Breast epithelium (tissue), 4 donors: ENCODE results near the gene EML2. TPM values are rescaled to one million over a fixed set of nuclear protein-coding genes. Genes with fewer than 3 reads are reported as not detected.

Experiments used
- DNase-seq, 2 donors: peaks; one replicate each; pipeline ENCODE4 v3.0.0-alpha.2; 2019; ENCODE audit warnings: low spot score in 2 of 2
- H3K27ac ChIP-seq, 2 donors: fragments of 200-600 bp; sonication (generic) in 1 of 2; one replicate each; pipeline ENCODE4 v1.5.1; 2016 to 2019; ENCODE audit warnings: mild to moderate bottlenecking in 1 of 2
- H3K27me3 ChIP-seq, 2 donors: fragments of 200-600 bp; sonication (generic) in 1 of 2; one replicate each; pipeline versions ENCODE4 v1.5.1 to v1.6.0; 2017 to 2019; ENCODE audit warnings: control low read depth in 1 of 2, mild to moderate bottlenecking in 1 of 2
- H3K36me3 ChIP-seq: fragments of 200-600 bp; one replicate; pipeline ENCODE4 v1.5.1; 2019
- H3K4me1 ChIP-seq, 2 donors: fragments of 200-600 bp; sonication (generic); one replicate each; pipeline ENCODE4 v1.5.1; 2016 to 2019; ENCODE audit warnings: control low read depth in 1 of 2
- H3K4me3 ChIP-seq, 3 donors: fragments of 200-600 bp; sonication (generic); 1 replicate in 2 of 3; 2 replicates in 1 of 3; pipeline ENCODE4 v1.5.1; 2016 to 2019; ENCODE audit warnings: mild to moderate bottlenecking in 3 of 3, moderate library complexity in 2 of 3
- H3K9me3 ChIP-seq, 2 donors: fragments of 200-600 bp; sonication (generic) in 1 of 2; one replicate each; pipeline ENCODE4 v1.5.1; 2016 to 2019; ENCODE audit warnings: control low read depth in 1 of 2
- POLR2A ChIP-seq: fragments of 450-650 bp; IDR thresholded peaks from one replicate; pipeline ENCODE4 v1.6.1; 2016; ENCODE audit warnings: antibody characterized with exemption, mild to moderate bottlenecking, moderate library complexity
- POLR2AphosphoS5 ChIP-seq, 3 donors: sonication (generic); formaldehyde crosslinking; IDR thresholded peaks; one replicate each; pipeline ENCODE4 v1.6.1; 2017; ENCODE audit warnings: antibody characterized with exemption in 3 of 3
- intact Hi-C: fragments of 100-400 bp; cut with DNase I; formaldehyde crosslinking; loops from one replicate; pipeline ENCODE4 v1.15.1; 2023; ENCODE audit warnings: low total_unique reads
- total RNA-seq, 3 donors: library from RNA; depleted of rRNA; stranded (reverse); fragments of >200 nt; gene quantifications; one replicate each; pipeline ENCODE4 v1.1.0, GENCODE V29; 2016
- TF ChIP-seq, protein P1 (sequence below), 3 donors: fragments of 450-650 bp; IDR thresholded peaks; one replicate each; pipeline ENCODE4 v1.5.1; 2016 to 2017; ENCODE audit warnings: antibody characterized with exemption in 3 of 3, mild to moderate bottlenecking in 3 of 3, moderate library complexity in 3 of 3

The EML2 gene
- total RNA-seq, 3 donors from 2014 or later = 27.7 to 42.0 (median 32.4) TPM

DNA sequence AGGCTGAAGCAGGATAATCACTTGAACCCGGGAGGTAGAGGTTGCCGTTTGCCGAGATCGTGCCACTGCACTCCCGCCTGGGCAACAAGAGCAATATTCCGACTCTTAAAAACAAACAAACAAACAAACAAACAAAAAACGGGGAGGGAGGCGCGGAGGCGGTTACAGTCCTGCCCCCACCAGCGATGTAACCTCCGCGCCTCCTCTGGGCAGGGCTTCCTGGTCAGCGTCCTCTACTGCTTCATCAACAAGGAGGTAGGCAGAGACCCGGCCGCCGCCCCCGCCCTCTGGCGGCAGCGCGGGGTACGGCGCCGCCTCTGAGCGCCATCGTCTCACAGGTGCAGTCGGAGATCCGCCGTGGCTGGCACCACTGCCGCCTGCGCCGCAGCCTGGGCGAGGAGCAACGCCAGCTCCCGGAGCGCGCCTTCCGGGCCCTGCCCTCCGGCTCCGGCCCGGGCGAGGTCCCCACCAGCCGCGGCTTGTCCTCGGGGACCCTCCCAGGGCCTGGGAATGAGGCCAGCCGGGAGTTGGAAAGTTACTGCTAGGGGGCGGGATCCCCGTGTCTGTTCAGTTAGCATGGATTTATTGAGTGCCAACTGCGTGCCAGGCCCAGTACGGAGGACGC lies 42.3 kb upstream of the EML2 start:
- Histone ChIP-seq H3K4me3 (peak overlapping the region; percentile 27 to 66 (median 45)), H3K27ac (peak overlapping the region; percentile 86 to 89)
- intact Hi-C loops = no loop called here

DNA sequence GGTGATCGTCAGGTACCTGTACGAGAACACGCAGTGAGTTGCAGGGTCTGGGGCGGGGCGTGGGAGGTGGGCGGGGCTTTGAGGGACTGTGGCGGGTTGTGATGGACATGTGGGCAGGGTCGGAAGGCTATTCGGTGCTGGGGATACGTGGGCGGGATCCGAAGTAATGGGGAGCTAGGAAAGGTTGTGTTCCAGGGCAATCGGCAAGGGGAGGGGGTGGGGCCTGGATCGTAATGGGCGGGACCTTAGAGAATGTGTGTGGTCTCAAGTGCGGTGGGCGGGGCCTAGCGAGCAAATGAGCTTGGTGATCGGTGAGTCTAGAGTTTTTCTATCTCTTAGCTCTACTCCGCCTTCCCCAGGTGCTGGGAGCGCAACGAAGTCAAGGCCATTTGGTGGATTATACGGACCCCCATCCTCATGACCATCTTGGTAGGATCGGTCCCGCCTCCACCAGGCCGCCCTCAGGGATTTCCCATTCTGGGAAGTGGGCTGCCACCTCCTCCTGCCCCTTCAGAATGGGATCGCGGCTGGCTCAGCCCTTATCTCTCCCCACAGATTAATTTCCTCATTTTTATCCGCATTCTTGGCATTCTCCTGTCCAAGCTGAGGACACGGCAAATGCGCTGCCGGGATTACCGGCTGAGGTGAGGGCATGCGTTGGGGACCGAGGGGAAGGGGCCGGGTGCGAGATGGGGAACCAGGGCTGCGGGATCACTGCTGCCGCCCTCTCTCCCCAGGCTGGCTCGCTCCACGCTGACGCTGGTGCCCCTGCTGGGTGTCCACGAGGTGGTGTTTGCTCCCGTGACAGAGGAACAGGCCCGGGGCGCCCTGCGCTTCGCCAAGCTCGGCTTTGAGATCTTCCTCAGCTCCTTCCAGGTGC lies 38.4 kb upstream of the EML2 start:
- H3K36me3 ChIP-seq = no peaks in the 10 kb centered on the region
- peak; percentile 89 to 96 for DNase-seq
- H3K9me3 ChIP-seq = no peaks in the 10 kb centered on the region
- no peaks in the 10 kb centered on the region for H3K27me3 ChIP-seq
- TF ChIP-seq POLR2AphosphoS5 (IDR thresholded peaks at IDR 0.05) (no peak), POLR2A (no peak)
- TF ChIP-seq, protein P1, sequence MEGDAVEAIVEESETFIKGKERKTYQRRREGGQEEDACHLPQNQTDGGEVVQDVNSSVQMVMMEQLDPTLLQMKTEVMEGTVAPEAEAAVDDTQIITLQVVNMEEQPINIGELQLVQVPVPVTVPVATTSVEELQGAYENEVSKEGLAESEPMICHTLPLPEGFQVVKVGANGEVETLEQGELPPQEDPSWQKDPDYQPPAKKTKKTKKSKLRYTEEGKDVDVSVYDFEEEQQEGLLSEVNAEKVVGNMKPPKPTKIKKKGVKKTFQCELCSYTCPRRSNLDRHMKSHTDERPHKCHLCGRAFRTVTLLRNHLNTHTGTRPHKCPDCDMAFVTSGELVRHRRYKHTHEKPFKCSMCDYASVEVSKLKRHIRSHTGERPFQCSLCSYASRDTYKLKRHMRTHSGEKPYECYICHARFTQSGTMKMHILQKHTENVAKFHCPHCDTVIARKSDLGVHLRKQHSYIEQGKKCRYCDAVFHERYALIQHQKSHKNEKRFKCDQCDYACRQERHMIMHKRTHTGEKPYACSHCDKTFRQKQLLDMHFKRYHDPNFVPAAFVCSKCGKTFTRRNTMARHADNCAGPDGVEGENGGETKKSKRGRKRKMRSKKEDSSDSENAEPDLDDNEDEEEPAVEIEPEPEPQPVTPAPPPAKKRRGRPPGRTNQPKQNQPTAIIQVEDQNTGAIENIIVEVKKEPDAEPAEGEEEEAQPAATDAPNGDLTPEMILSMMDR (IDR thresholded peaks at IDR 0.05) = no peak
- intact Hi-C loops = no loop called here
- H3K4me3 ChIP-seq = peak overlapping the region in 2 of 3 donors; percentile 59 to 64
- H3K4me1 ChIP-seq = no peaks in the 10 kb centered on the region
- peak overlapping the region; percentile 48 to 70 for H3K27ac ChIP-seq

More for the DNA sequence above, 42.3 kb upstream of the EML2 start:
- Histone ChIP-seq H3K9me3 (no peaks in the 10 kb centered on the region), H3K4me1 (no peaks in the 10 kb centered on the region), H3K36me3 (no peaks in the 10 kb centered on the region), H3K27me3 (no peaks in the 10 kb centered on the region)
- peak; percentile 88 to 90 for DNase-seq
- TF ChIP-seq POLR2AphosphoS5 (IDR thresholded peaks at IDR 0.05) (peak in 1 of 3 donors; percentile 39), POLR2A (no peak)
- TF ChIP-seq, protein P1 (IDR thresholded peaks at IDR 0.05) = peak; percentile 94 to 98 (median 95)

DNA sequence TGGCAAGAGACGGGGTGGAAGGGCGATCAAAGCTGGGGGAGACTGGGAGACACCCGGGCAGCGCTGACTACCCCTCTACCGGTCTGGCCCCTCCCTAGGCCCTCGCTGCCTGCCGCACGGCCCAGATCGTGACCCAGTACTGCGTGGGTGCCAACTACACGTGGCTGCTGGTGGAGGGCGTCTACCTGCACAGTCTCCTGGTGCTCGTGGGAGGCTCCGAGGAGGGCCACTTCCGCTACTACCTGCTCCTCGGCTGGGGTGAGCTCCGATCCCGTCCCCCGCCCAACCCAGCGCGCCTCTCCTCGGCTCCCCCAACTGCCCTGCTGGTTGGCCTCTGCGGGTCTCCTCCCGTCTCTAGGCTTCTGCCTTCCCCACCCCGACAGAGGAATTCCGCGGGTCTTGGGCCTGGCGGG lies 37.7 kb upstream of the EML2 start:
- no peaks in the 10 kb centered on the region for H3K27me3 ChIP-seq

DNA sequence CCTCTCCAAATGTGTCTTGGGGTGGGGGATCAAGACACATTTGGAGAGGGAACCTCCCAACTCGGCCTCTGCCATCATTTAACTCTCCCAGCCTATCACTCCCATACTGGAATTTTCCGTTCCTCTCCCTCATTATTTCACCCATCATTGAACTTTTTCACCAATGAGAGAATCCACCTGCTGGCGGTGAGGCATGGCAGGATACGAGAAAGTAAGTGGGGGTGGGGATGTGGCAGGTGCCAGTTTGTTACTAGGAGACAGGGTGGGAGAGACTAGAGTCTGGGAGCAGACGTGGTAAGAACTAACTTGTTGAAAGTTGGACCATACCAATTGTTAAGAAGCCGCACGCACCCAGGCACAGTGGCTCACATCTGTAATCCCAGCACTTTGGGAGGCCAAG lies 35.7 kb upstream of the EML2 start:
- Histone ChIP-seq H3K27ac (no peak overlapping the region), H3K27me3 (peaks cover 2 to 8% of the 10 kb centered on the region in 2 donors), H3K4me3 (no peak overlapping the region), H3K36me3 (no peaks in the 10 kb centered on the region), H3K9me3 (no peaks in the 10 kb centered on the region), H3K4me1 (no peaks in the 10 kb centered on the region)
- DNase-seq = no peak
- TF ChIP-seq POLR2A (no peak), POLR2AphosphoS5 (IDR thresholded peaks at IDR 0.05) (no peak)
- TF ChIP-seq, protein P1 (IDR thresholded peaks at IDR 0.05) = no peak
- intact Hi-C loops = no loop called here

More for the DNA sequence above, 37.7 kb upstream of the EML2 start:
- Histone ChIP-seq H3K4me1 (no peaks in the 10 kb centered on the region), H3K27ac (peak overlapping the region; percentile 48 to 70), H3K36me3 (no peaks in the 10 kb centered on the region), H3K4me3 (peak overlapping the region in 2 of 3 donors; percentile 59 to 64), H3K9me3 (no peaks in the 10 kb centered on the region)
- TF ChIP-seq, protein P1 (IDR thresholded peaks at IDR 0.05) = no peak
- TF ChIP-seq POLR2AphosphoS5 (IDR thresholded peaks at IDR 0.05) = no peak
- no peak for TF ChIP-seq POLR2A
- DNase-seq = peak in 1 of 2 donors; percentile 34
- intact Hi-C loops = no loop called here
